Smooth muscle cell (in vitro differentiated cells): ENCODE data around the gene VILL. TPM values are rescaled to one million over a fixed set of nuclear protein-coding genes. Genes with fewer than 3 reads are reported as not detected.

Experiments
- DNase-seq: peaks from one replicate; lab custom pipeline; 2025; ENCODE audit not compliant: unreplicated experiment; lab: John Stamatoyannopoulos, UW
- H2AFZ ChIP-seq: fragments of 200-600 bp; sonication (generic); 2 replicates; pipeline ENCODE4 v1.6.0; 2016; ENCODE audit warnings: antibody characterized with exemption, low read depth, mild to moderate bottlenecking
- H3F3A ChIP-seq: fragments of 200-600 bp; sonication (generic); 2 replicates; pipeline ENCODE4 v1.6.0; 2017; ENCODE audit warnings: antibody characterized with exemption, low read depth
- H3K27ac ChIP-seq: fragments of 200-600 bp; sonication (generic); 2 replicates; pipeline ENCODE4 v1.5.1; 2016; ENCODE audit warnings: low read depth, mild to moderate bottlenecking
- H3K27me3 ChIP-seq: fragments of 200-600 bp; sonication (generic); 2 replicates; pipeline ENCODE4 v1.6.1; 2016; ENCODE audit warnings: low read depth, mild to moderate bottlenecking
- H3K36me3 ChIP-seq: fragments of 200-600 bp; sonication (generic); 2 replicates; pipeline ENCODE4 v1.5.1; 2016; ENCODE audit warnings: low read depth
- H3K4me1 ChIP-seq: fragments of 200-600 bp; sonication (generic); 2 replicates; pipeline ENCODE4 v1.5.1; 2016; ENCODE audit warnings: low read depth
- H3K4me2 ChIP-seq: fragments of 200-600 bp; sonication (generic); 2 replicates; pipeline ENCODE4 v1.6.0; 2016; ENCODE audit warnings: mild to moderate bottlenecking
- H3K4me3 ChIP-seq: fragments of 200-600 bp; sonication (generic); 2 replicates; pipeline ENCODE4 v1.5.1; 2016; ENCODE audit warnings: mild to moderate bottlenecking
- H3K79me2 ChIP-seq: fragments of 200-600 bp; sonication (generic); 2 replicates; pipeline ENCODE4 v1.6.0; 2016; ENCODE audit warnings: low read depth, mild to moderate bottlenecking
- H3K9ac ChIP-seq: fragments of 200-600 bp; sonication (generic); 2 replicates; pipeline ENCODE4 v1.6.0; 2016; ENCODE audit warnings: low read depth
- H3K9me3 ChIP-seq: fragments of 200-600 bp; sonication (generic); replicated peaks from 2 replicates; pipeline ENCODE4 v1.5.1; 2016; ENCODE audit warnings: low read depth
- H4K20me1 ChIP-seq: fragments of 200-600 bp; sonication (generic); 2 replicates; pipeline ENCODE4 v1.6.0; 2016; ENCODE audit warnings: low read depth
- WGBS: methylation state at CpG from one replicate; pipeline ENCODE4 v1.1.7; 2016; ENCODE audit warnings: low lambda C conversion rate; 5-methylcytosine and 5-hydroxymethylcytosine counted together
- polyA plus RNA-seq: library from polyadenylated mRNA; unstranded; fragments of >200 nt; fragmentation: Nextera tagmentation; extraction: Ambion mirVana; gene quantifications from 2 replicates; pipeline ENCODE4 v1.2.1, GENCODE V29; 2016
- total RNA-seq: library from RNA; depleted of rRNA; stranded (reverse); fragments of >200 nt; gene quantifications from 2 replicates; pipeline ENCODE4 v1.2.3, GENCODE V29; 2014
- TF ChIP-seq, protein P1 (sequence below): fragments of 200-600 bp; sonication (generic); IDR thresholded peaks from 2 replicates; pipeline ENCODE4 v1.5.1; 2017; ENCODE audit warnings: borderline replicate concordance, mild to moderate bottlenecking, antibody characterized with exemption; ENCODE audit not compliant: insufficient read depth, poor library complexity, severe bottlenecking

Gene VILL
- total and polyA plus RNA-seq, 2 experiments from 2014 or later = 2.3 to 3.4 TPM

DNA sequence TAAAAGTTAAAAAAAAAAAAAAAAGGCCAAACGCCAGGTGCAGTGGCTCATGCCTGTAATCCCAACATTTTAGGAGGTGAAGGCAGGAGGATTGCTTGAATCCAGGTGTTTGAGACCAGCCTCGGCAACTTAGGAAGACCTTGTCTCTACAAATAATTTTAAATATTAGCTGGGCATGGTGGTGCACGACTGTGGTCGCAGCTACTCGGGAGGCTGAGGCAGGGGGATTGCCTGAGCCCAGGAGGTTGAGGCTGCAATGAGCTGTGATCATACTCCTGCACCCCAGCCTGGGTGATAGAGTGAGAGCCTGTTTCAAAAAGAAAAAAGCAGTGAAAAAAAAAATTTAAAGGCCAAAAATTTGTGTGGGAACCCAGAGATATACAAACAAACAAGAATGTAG, 45.7 kb downstream of the VILL start:
- Histone ChIP-seq H3K79me2 (no peaks in the 10 kb centered on the region), H3K36me3 (no peaks in the 10 kb centered on the region)
- TF ChIP-seq, protein P1, sequence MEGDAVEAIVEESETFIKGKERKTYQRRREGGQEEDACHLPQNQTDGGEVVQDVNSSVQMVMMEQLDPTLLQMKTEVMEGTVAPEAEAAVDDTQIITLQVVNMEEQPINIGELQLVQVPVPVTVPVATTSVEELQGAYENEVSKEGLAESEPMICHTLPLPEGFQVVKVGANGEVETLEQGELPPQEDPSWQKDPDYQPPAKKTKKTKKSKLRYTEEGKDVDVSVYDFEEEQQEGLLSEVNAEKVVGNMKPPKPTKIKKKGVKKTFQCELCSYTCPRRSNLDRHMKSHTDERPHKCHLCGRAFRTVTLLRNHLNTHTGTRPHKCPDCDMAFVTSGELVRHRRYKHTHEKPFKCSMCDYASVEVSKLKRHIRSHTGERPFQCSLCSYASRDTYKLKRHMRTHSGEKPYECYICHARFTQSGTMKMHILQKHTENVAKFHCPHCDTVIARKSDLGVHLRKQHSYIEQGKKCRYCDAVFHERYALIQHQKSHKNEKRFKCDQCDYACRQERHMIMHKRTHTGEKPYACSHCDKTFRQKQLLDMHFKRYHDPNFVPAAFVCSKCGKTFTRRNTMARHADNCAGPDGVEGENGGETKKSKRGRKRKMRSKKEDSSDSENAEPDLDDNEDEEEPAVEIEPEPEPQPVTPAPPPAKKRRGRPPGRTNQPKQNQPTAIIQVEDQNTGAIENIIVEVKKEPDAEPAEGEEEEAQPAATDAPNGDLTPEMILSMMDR = no peak

DNA sequence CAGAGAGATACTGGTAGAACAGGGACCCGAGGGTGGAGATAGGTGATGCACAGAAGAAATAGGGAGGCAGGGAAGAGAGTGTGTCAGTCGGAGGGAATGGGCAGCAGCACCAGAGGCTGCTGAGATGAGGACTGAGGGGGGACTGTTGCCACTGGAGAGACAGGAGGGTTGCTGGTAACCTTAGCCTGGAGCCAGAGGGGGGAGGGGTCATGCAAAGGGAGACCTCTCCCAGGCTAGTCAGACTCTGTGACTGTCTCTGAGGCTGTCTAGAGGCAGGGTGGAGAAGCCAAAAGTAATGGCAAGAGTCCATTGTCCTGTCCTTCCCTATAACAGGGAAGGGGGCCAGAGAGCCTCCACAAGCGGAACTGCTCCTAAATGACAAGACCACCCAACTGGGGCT, 46.3 kb downstream of the VILL start:
- Histone ChIP-seq H3K4me1 (peaks cover 9% of the 10 kb centered on the region), H2AFZ (no peak overlapping the region), H3K9ac (no peak overlapping the region), H3F3A (no peaks in the 10 kb centered on the region), H3K4me2 (no peak overlapping the region), H3K36me3 (no peaks in the 10 kb centered on the region), H3K27me3 (no peaks in the 10 kb centered on the region), H3K79me2 (no peaks in the 10 kb centered on the region), H4K20me1 (no peaks in the 10 kb centered on the region), H3K27ac (no peak overlapping the region), H3K4me3 (no peak overlapping the region), H3K9me3 (no peaks in the 10 kb centered on the region)
- WGBS = 87% methylated on average over 3 of the region's 3 CpGs
- TF ChIP-seq, protein P1 = no peak
- no peak for DNase-seq

More for the DNA sequence above, 45.7 kb downstream of the VILL start:
- Histone ChIP-seq H3K4me3 (no peak overlapping the region), H3F3A (no peaks in the 10 kb centered on the region), H3K4me2 (no peak overlapping the region), H3K4me1 (peaks cover 9% of the 10 kb centered on the region), H3K9ac (no peak overlapping the region), H2AFZ (no peak overlapping the region), H3K9me3 (no peaks in the 10 kb centered on the region), H4K20me1 (no peaks in the 10 kb centered on the region), H3K27me3 (no peaks in the 10 kb centered on the region), H3K27ac (no peak overlapping the region)
- no peak for DNase-seq
- WGBS = 96% methylated on average over 5 of the region's 5 CpGs

DNA sequence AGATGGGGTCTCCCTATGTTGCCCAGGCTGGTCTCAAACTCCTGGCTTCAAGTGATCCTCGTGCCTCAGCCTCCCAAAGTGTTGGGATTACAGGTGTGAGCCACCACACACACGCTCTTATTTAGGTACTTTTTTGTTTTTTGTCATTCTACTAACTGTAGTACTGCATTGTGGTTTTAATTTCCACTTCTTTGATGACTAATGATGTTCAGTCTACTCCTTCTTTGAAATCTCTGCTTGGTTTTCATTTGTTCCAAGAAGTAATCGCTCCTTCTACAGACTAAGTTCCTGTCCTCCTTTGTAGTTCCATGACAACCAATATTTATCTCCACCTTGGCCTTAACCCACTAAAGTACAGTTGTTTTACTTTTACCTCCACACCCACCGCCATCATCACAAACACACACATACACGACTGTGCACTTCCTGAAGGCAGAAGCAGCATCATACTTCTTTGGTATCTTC, 47.9 kb downstream of the VILL start:
- 91% methylated on average over 5 of the region's 5 CpGs for WGBS
- H3K4me2 ChIP-seq = peak overlapping the region; percentile 92
- H3F3A ChIP-seq = no peaks in the 10 kb centered on the region
- H3K79me2 ChIP-seq = no peaks in the 10 kb centered on the region
- TF ChIP-seq, protein P1 = no peak
- no peaks in the 10 kb centered on the region for H4K20me1 ChIP-seq
- H3K4me1 ChIP-seq = peaks cover 9% of the 10 kb centered on the region
- DNase-seq = no peak
- H3K9me3 ChIP-seq = no peaks in the 10 kb centered on the region
- peak overlapping the region; percentile 50 for H3K4me3 ChIP-seq
- H3K36me3 ChIP-seq = no peaks in the 10 kb centered on the region
- no peaks in the 10 kb centered on the region for H3K27me3 ChIP-seq
- no peak overlapping the region for H3K9ac ChIP-seq
- H3K27ac ChIP-seq = no peak overlapping the region
- peak overlapping the region; percentile 93 for H2AFZ ChIP-seq

DNA sequence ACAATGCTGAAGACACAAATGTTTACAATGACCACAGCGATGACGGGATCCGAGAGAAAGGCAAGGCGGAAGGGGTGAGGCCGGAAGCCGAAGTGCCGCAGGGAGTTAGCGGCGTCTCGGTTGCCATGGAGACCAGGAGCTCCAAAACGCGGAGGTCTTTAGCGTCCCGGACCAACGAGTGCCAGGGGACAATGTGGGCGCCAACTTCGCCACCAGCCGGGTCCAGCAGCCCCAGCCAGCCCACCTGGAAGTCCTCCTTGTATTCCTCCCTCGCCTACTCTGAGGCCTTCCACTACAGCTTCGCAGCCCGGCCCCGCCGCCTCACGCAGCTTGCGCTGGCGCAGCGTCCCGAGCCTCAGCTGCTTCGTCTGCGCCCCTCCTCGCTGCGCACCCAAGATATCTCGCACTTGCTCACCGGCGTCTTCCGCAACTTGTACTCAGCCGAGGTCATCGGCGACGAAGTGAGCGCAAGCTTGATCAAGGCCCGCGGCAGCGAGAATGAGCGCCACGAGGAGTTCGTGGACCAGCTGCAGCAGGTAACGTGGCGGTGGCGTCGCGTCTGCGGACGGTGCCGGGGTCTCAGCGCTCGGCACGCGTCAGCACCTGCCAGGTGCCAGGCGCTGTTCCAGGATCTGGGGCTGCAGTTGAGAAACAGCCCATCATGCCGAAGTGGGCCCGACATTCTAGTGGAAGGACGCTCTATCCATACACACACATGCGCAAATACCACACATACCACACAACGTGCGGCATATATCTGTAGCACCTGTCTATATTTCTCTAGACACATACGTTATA, 48.7 kb downstream of the VILL start, which contains the start of gene DLEC1:
DLEC1 (plus strand) TSS at position 108 of the 798 bp plus-strand sequence; CDS start at position 126, 18 bp downstream.
- WGBS = 7% methylated on average over 65 of the region's 67 CpGs
- peak within 1 kb of the TSS; percentile 93 for H2AFZ ChIP-seq
- no peak for DNase-seq
- H3K27me3 ChIP-seq = no peaks in the 10 kb centered on the region
- no peak within 1 kb of the TSS for H3K9ac ChIP-seq
- H3K4me2 ChIP-seq = peak within 1 kb of the TSS; percentile 92
- TF ChIP-seq, protein P1 = no peak
- no peaks in the 10 kb centered on the region for H3K9me3 ChIP-seq
- H3K4me1 ChIP-seq = peaks cover 9% of the 10 kb centered on the region
- peak within 1 kb of the TSS; percentile 50 for H3K4me3 ChIP-seq
- H4K20me1 ChIP-seq = no peaks in the 10 kb centered on the region
- no peak within 1 kb of the TSS for H3K27ac ChIP-seq
- no peaks in the 10 kb centered on the region for H3K36me3 ChIP-seq
- H3F3A ChIP-seq = no peaks in the 10 kb centered on the region
- no peaks in the 10 kb centered on the region for H3K79me2 ChIP-seq
